Endothelial cell of umbilical vein (primary cell): ENCODE results near the gene CBLN1. TPM values are rescaled to one million over a fixed set of nuclear protein-coding genes. Genes with fewer than 3 reads are reported as not detected.

Experiments used
- BruUV-seq: library from RNA; stranded (reverse); fragments of 400-500 nt; replicated peaks from 2 replicates; lab custom pipeline; 2021; lab: Mats Ljungman, UMichigan
- CTCF ChIA-PET: fragments of 300-600, 350-600 bp; sonication (Branson Sonifier 250); formaldehyde crosslinking; loops from one replicate; lab custom pipeline; 2021; ENCODE audit warnings: antibody characterized with exemption, inconsistent platforms; lab: Charles Lee
- POLR2A ChIA-PET: fragments of 300-600, 350-600 bp; sonication (Branson Sonifier 250); formaldehyde crosslinking; loops from one replicate; lab custom pipeline; 2021; ENCODE audit warnings: antibody characterized with exemption, inconsistent platforms; lab: Charles Lee
- DNase-seq: peaks from one replicate; pipeline ENCODE4 v3.0.0-alpha.2; 2011; ENCODE audit warnings: low read depth, low spot score
- FAIRE-seq: peaks from 2 replicates; lab custom pipeline; 2011; peaks lifted over from hg19 to GRCh38; lab: Jason Lieb, UNC
- H2AFZ ChIP-seq: 2 replicates; pipeline ENCODE4 v1.6.0; 2012; ENCODE audit warnings: low read depth, low read length, control low read depth, inconsistent platforms
- H3K27ac ChIP-seq: 2 replicates; pipeline ENCODE4 v1.5.1; 2011; ENCODE audit warnings: low read depth, mild to moderate bottlenecking, control low read depth, low read length, moderate library complexity; ENCODE audit not compliant: insufficient read depth
- H3K27me3 ChIP-seq, 2 experiments: 2 replicates each; pipeline versions ENCODE4 v1.6.0 to v1.6.1; 2011; ENCODE audit warnings: low read length in 2 of 2, mixed read lengths in 1 of 2; ENCODE audit not compliant: control insufficient read depth in 2 of 2, insufficient read depth in 2 of 2
- H3K36me3 ChIP-seq, 2 experiments: 2 replicates in 1 of 2; 3 replicates in 1 of 2; pipeline ENCODE4 v1.5.1; 2011; ENCODE audit warnings: low read length in 2 of 2, mild to moderate bottlenecking in 1 of 2, moderate library complexity in 1 of 2; ENCODE audit not compliant: control insufficient read depth in 2 of 2, insufficient read depth in 2 of 2; ENCODE audit errors: extremely low read depth in 1 of 2
- H3K4me1 ChIP-seq: 3 replicates; pipeline ENCODE4 v1.5.1; 2011; ENCODE audit warnings: mild to moderate bottlenecking, low read length; ENCODE audit not compliant: control insufficient read depth, insufficient read depth; ENCODE audit errors: extremely low read depth
- H3K4me2 ChIP-seq: 2 replicates; pipeline ENCODE4 v1.6.1; 2011; ENCODE audit warnings: low read length, control low read depth, mixed read lengths; ENCODE audit not compliant: insufficient read depth
- H3K4me3 ChIP-seq, 3 experiments: fragments of 200-600 bp in 1 of 3; sonication (generic), shearing (Covaris generic) in 1 of 3; replicated peaks in 1 of 3; 2 replicates each; pipeline ENCODE4 v1.5.1; 2011 to 2016; ENCODE audit warnings: control low read depth in 3 of 3, low read length in 3 of 3, mild to moderate bottlenecking in 2 of 3, inconsistent platforms in 1 of 3, low read depth in 1 of 3, moderate library complexity in 1 of 3; ENCODE audit not compliant: insufficient read depth in 1 of 3
- H3K79me2 ChIP-seq: 2 replicates; pipeline ENCODE4 v1.6.0; 2012; ENCODE audit warnings: low read length, inconsistent platforms; ENCODE audit not compliant: control insufficient read depth, insufficient read depth
- H3K9ac ChIP-seq: replicated peaks from 2 replicates; pipeline ENCODE3; 2011; ENCODE audit warnings: low read length, control low read depth; ENCODE audit not compliant: insufficient read depth; ENCODE audit errors: extremely low read depth
- H3K9me1 ChIP-seq: replicated peaks from 3 replicates; pipeline ENCODE4 v1.6.0; 2011; ENCODE audit warnings: mild to moderate bottlenecking, low read length; ENCODE audit not compliant: control insufficient read depth, insufficient read depth; ENCODE audit errors: extremely low read depth
- H3K9me3 ChIP-seq: replicated peaks from 2 replicates; pipeline ENCODE4 v1.5.1; 2012; ENCODE audit warnings: low read length, inconsistent platforms; ENCODE audit not compliant: control insufficient read depth, insufficient read depth
- H4K20me1 ChIP-seq: replicated peaks from 2 replicates; pipeline ENCODE3; 2011; ENCODE audit warnings: mild to moderate bottlenecking, low read length; ENCODE audit not compliant: control insufficient read depth, insufficient read depth; ENCODE audit errors: extremely low read depth
- CTCF ChIP-seq, 2 donors: IDR thresholded peaks; 1 replicate in 1 of 2; 2 replicates in 1 of 2; pipeline ENCODE4 v1.5.1; 2011; ENCODE audit warnings: low read length in 2 of 2, mild to moderate bottlenecking in 2 of 2, moderate library complexity in 2 of 2, control low read depth in 1 of 2, inconsistent platforms in 1 of 2, low read depth in 1 of 2; ENCODE audit not compliant: insufficient read depth in 1 of 2; ENCODE audit errors: extremely low read depth in 1 of 2
- EZH2 ChIP-seq: IDR thresholded peaks from 2 replicates; pipeline ENCODE4 v1.6.1; 2012; ENCODE audit warnings: borderline replicate concordance, low read depth, mild to moderate bottlenecking, moderate library complexity, low read length, inconsistent platforms; ENCODE audit not compliant: severe bottlenecking
- FOS ChIP-seq: IDR thresholded peaks from 2 replicates; pipeline ENCODE4 v1.6.1; 2011; ENCODE audit warnings: mild to moderate bottlenecking, low read length, moderate library complexity, borderline replicate concordance; ENCODE audit not compliant: insufficient read depth
- GATA2 ChIP-seq: IDR thresholded peaks from 2 replicates; pipeline ENCODE4 v1.7.0; 2011; ENCODE audit warnings: low read depth, mild to moderate bottlenecking, moderate library complexity, mixed read lengths, low read length; ENCODE audit not compliant: insufficient read length, insufficient read depth
- JUN ChIP-seq: IDR thresholded peaks from 2 replicates; pipeline ENCODE4 v1.6.1; 2011; ENCODE audit warnings: borderline replicate concordance, low read depth; ENCODE audit not compliant: insufficient read length, insufficient read depth
- MAX ChIP-seq: IDR thresholded peaks from 2 replicates; pipeline ENCODE4 v1.6.1; 2011; ENCODE audit not compliant: insufficient read depth, insufficient read length
- MYC ChIP-seq: IDR thresholded peaks from one replicate; pipeline ENCODE4 v1.6.1; 2011; ENCODE audit warnings: mild to moderate bottlenecking, low read depth, low read length
- POLR2A ChIP-seq: IDR thresholded peaks from 2 replicates; pipeline ENCODE4 v1.6.1; 2012; ENCODE audit warnings: low read depth, mild to moderate bottlenecking, control low read depth, low read length
- POLR2AphosphoS5 ChIP-seq: IDR thresholded peaks from 2 replicates; pipeline ENCODE4 v1.6.1; 2012; ENCODE audit warnings: low read depth, mild to moderate bottlenecking, control low read depth, low read length, moderate library complexity; ENCODE audit not compliant: insufficient read depth
- dilution Hi-C: fragments of 300-500 bp; cut with MboI; formaldehyde crosslinking; loops from one replicate; pipeline ENCODE4 v1.15.0; 2019; ENCODE audit warnings: low sequenced_read_pairs; ENCODE audit not compliant: extremely low pct_ligation_motif_present
- intact Hi-C: fragments of 100-400 bp; cut with micrococcal nuclease; formaldehyde crosslinking; loops from one replicate; pipeline ENCODE4 v1.10.0; 2022
- polyA plus RNA-seq, 4 experiments: library from polyadenylated mRNA; depleted of rRNA in 3 of 4; stranded (reverse) in 3 of 4; unstranded in 1 of 4; fragments of >200 nt; gene quantifications; 2 replicates each; pipeline versions ENCODE4 v1.2.1 to v1.2.3, GENCODE V29; 2011 to 2012; ENCODE audit warnings: missing spikeins in 1 of 4
- total RNA-seq: library from RNA; stranded (reverse); gene quantifications from 2 replicates; pipeline ENCODE4 v1.2.3, GENCODE V29; 2021

CBLN1 gene
- total and polyA plus RNA-seq, 2 donors (not counting 3 experiments of a cell fraction or from before 2014, with no cell fraction given): not detected

- intact Hi-C loops: no loop called here
- Histone ChIP-seq H4K20me1 (no peaks in the 10 kb centered on the region), H3K9me3 (no peaks in the 10 kb centered on the region), H3K4me1 (no peaks in the 10 kb centered on the region), H3K36me3 (no peaks in the 10 kb centered on the region), H3K27ac (no peak overlapping the region), H3K4me2 (no peak overlapping the region), H3K9ac (no peak overlapping the region), H3K9me1 (no peaks in the 10 kb centered on the region), H3K27me3 (peaks cover 42 to 44% of the 10 kb centered on the region in 2 experiments), H2AFZ (no peak overlapping the region), H3K79me2 (no peaks in the 10 kb centered on the region), H3K4me3 (no peak overlapping the region)
- POLR2A ChIA-PET: no interaction called here
- no peak for FAIRE-seq
- TF ChIP-seq GATA2 (no peak), EZH2 (no peak), POLR2A (no peak), JUN (no peak), MYC (no peak), POLR2AphosphoS5 (no peak), FOS (no peak), MAX (no peak), CTCF (IDR thresholded peaks at IDR 0.05; ENCODE audit: extremely low read depth in 1 of 2, insufficient read depth in 1 of 2, low read depth in 1 of 2, low read length in 2 of 2) (no peak)
- no peak for DNase-seq
- dilution Hi-C loops: no loop called here
- CTCF ChIA-PET: no interaction called here
- no TSS peak for BruUV-seq
Measured at GRCh38 chr16:49274591-49274990, 7.0 kb downstream of the CBLN1 start.
